Dermis microvascular lymphatic vessel endothelial cell (primary cell): ENCODE data around the gene RFC1. TPM values are rescaled to one million over a fixed set of nuclear protein-coding genes. Genes with fewer than 3 reads are reported as not detected.

Experiments
- DNase-seq, 2 donors: peaks; one replicate each; pipeline versions ENCODE4 v3.0.0 to v3.0.0-alpha.2; 2010; ENCODE audit warnings: low read depth in 2 of 2
- total RNA-seq: library from RNA; depleted of rRNA; stranded (reverse); fragments of >200 nt; gene quantifications from 2 replicates; pipeline ENCODE4 v1.2.1, GENCODE V29; 2014

RFC1 gene
- total RNA-seq, 1 donor from 2014 or later, result 47.6 TPM

DNA sequence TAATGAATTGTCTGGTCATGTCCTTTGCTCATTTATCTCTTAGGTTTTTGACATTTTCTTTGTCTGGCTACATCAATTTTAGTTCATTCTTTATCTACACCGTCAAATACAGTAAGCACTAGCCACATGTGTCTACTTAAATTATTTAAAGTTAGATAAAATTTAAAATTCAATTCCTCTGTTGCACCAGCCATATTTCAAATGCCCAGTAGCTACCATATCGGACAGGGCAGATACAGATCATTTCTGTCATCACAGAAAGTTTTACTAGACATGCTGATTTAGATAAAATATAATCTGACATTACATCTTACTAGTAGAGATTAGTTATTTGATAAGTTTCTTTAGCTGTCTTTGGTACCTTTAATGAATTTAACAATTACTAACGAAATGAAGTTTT lies 122.7 kb downstream of the RFC1 start:
- no peak for DNase-seq

Other genes starting within 250 kb of the RFC1 start
- gene WDR19, start 183.8 kb downstream of the RFC1 start, total RNA-seq, result 19.0 and 20.9 TPM in 2 replicates
- under 0.01 TPM in 2 replicates for gene KLB, start 40.6 kb upstream of the RFC1 start, total RNA-seq
- gene RPL9, start 92.6 kb upstream of the RFC1 start, total RNA-seq, result 1,640 and 2,535 TPM in 2 replicates
- gene LIAS, start 92.7 kb upstream of the RFC1 start, total RNA-seq, result 4.2 and 4.4 TPM in 2 replicates
- gene UGDH, start 161.1 kb upstream of the RFC1 start, total RNA-seq, result 24.9 and 36.1 TPM in 2 replicates